HepG2 (cell line): ENCODE results near the gene BLMH. TPM values are rescaled to one million over a fixed set of nuclear protein-coding genes. Genes with fewer than 3 reads are reported as not detected.

Experiments
- ATAC-seq: fragments of 200-7000 bp; cut with Tn5 transposase; 3 replicates; pipeline ENCODE4 v1.9.1; 2020; ENCODE audit warnings: mild to moderate bottlenecking, moderate library complexity
- BruUV-seq: library from RNA; stranded (reverse); fragments of 400-500 nt; replicated peaks from 2 replicates; lab custom pipeline; 2021; lab: Mats Ljungman, UMichigan
- CTCF ChIA-PET: fragments of 300-600 bp; formaldehyde crosslinking; extraction: SDS; loops from one replicate; lab custom pipeline; 2021; ENCODE audit warnings: low total read pairs, inconsistent platforms, low intra/inter-chr PET ratio; lab: Yijun Ruan, JAX
- POLR2A ChIA-PET: fragments of 350-600 bp; sonication (Branson Sonifier 250); formaldehyde crosslinking; loops from one replicate; lab custom pipeline; 2020; ENCODE audit warnings: antibody characterized with exemption, inconsistent platforms; lab: Yijun Ruan, JAX
- DNase-seq: peaks from one replicate; pipeline ENCODE4 v3.0.0-alpha.2; 2015; ENCODE audit warnings: low spot score
- FAIRE-seq: peaks from 3 replicates; lab custom pipeline; 2011; peaks lifted over from hg19 to GRCh38; lab: Jason Lieb, UNC
- H2AFZ ChIP-seq: one replicate; pipeline ENCODE4 v1.6.1; 2011; ENCODE audit warnings: low read length, inconsistent platforms
- H3K27ac ChIP-seq: fragments of 300-600 bp; 3 replicates; pipeline ENCODE4 v1.8.0; 2011; ENCODE audit warnings: mixed run types, mild to moderate bottlenecking, mixed read lengths, low read length, inconsistent platforms; ENCODE audit not compliant: insufficient read depth; ENCODE audit errors: extremely low read length
- H3K27me3 ChIP-seq, 2 experiments: fragments of 200-600 bp in 1 of 2; 2 replicates in 1 of 2; 3 replicates in 1 of 2; pipeline versions ENCODE4 v1.6.0 to v1.8.0; 2011; ENCODE audit warnings: low read length in 2 of 2, mild to moderate bottlenecking in 2 of 2, moderate library complexity in 2 of 2, inconsistent platforms in 1 of 2; ENCODE audit not compliant: insufficient read depth in 2 of 2, control insufficient read depth in 1 of 2
- H3K36me3 ChIP-seq, 2 experiments: fragments of 200-600 bp in 1 of 2; replicated peaks in 1 of 2; 2 replicates in 1 of 2; 3 replicates in 1 of 2; pipeline versions ENCODE4 v1.5.1 to v1.8.0; 2011; ENCODE audit warnings: low read length in 2 of 2, inconsistent platforms in 1 of 2; ENCODE audit not compliant: insufficient read depth in 2 of 2, control insufficient read depth in 1 of 2
- H3K4me1 ChIP-seq: 2 replicates; pipeline ENCODE4 v1.5.1; 2012; ENCODE audit warnings: low read length, inconsistent platforms; ENCODE audit not compliant: insufficient read depth
- H3K4me2 ChIP-seq: 2 replicates; pipeline ENCODE4 v1.6.0; 2011; ENCODE audit warnings: low read depth, low read length, inconsistent platforms
- H3K4me3 ChIP-seq, 3 experiments: fragments of 200-600 bp in 1 of 3; sonication (generic), shearing (Covaris generic) in 1 of 3; replicated peaks in 1 of 3; 2 replicates each; pipeline ENCODE4 v1.5.1; 2011 to 2016; ENCODE audit warnings: low read length in 3 of 3, inconsistent platforms in 2 of 3, low read depth in 2 of 3, mild to moderate bottlenecking in 2 of 3, control low read depth in 1 of 3, mixed read lengths in 1 of 3; ENCODE audit not compliant: insufficient read depth in 1 of 3
- H3K79me2 ChIP-seq: one replicate; pipeline ENCODE4 v1.6.1; 2011; ENCODE audit warnings: low read length, inconsistent platforms; ENCODE audit not compliant: insufficient read depth
- H3K9ac ChIP-seq: 2 replicates; pipeline ENCODE4 v1.6.0; 2011; ENCODE audit warnings: mild to moderate bottlenecking, low read depth, low read length, inconsistent platforms; ENCODE audit not compliant: insufficient read depth
- H3K9me3 ChIP-seq: 2 replicates; pipeline ENCODE4 v1.5.1; 2012; ENCODE audit warnings: mild to moderate bottlenecking, low read length
- H4K20me1 ChIP-seq: 2 replicates; pipeline ENCODE4 v1.6.0; 2011; ENCODE audit warnings: inconsistent platforms, mild to moderate bottlenecking, low read length, moderate library complexity; ENCODE audit not compliant: insufficient read depth
- BCL6 ChIP-seq: IDR thresholded peaks from 2 replicates; pipeline ENCODE4 v1.6.1; 2016; ENCODE audit warnings: missing genetic modification reagents, missing compliant biosample characterization
- CREM ChIP-seq, 2 experiments: sonication (generic) in 1 of 2; formaldehyde crosslinking in 1 of 2; IDR thresholded peaks; 2 replicates each; pipeline versions ENCODE4 v1.4.0 to v1.6.1; 2016 to 2020; ENCODE audit warnings: antibody characterized with exemption in 1 of 2, mild to moderate bottlenecking in 1 of 2, missing genetic modification reagents in 1 of 2
- DNMT3B ChIP-seq: conservative IDR thresholded peaks from 2 replicates; pipeline ENCODE4 v1.6.1; 2016; ENCODE audit warnings: missing biosample characterization, control low read depth
- FOSL2 ChIP-seq: sonication (generic); formaldehyde crosslinking; IDR thresholded peaks from 2 replicates; pipeline ENCODE4 v1.4.0; 2020; ENCODE audit warnings: missing genetic modification reagents
- HMG20A ChIP-seq: IDR thresholded peaks from 2 replicates; pipeline ENCODE4 v1.6.1; 2016; ENCODE audit warnings: borderline replicate concordance
- HNF4G ChIP-seq, 2 experiments: sonication (generic) in 1 of 2; formaldehyde crosslinking in 1 of 2; IDR thresholded peaks; 2 replicates each; pipeline versions ENCODE4 v1.4.0 to v1.6.1; 2011 to 2020; ENCODE audit warnings: borderline replicate concordance in 2 of 2, low read depth in 2 of 2, mild to moderate bottlenecking in 2 of 2, low read length in 1 of 2, missing genetic modification reagents in 1 of 2, moderate library complexity in 1 of 2
- MIER3 ChIP-seq: IDR thresholded peaks from 2 replicates; pipeline ENCODE4 v1.6.1; 2016; ENCODE audit warnings: missing compliant biosample characterization, borderline replicate concordance
- MIXL1 ChIP-seq: IDR thresholded peaks from 2 replicates; pipeline ENCODE4 v1.6.1; 2016
- NCOA2 ChIP-seq: sonication (generic); formaldehyde crosslinking; IDR thresholded peaks from 2 replicates; pipeline ENCODE4 v1.8.0; 2022; ENCODE audit warnings: inconsistent platforms
- PRPF4 ChIP-seq: fragments of 200-400 bp; formaldehyde crosslinking; IDR thresholded peaks from 2 replicates; pipeline ENCODE4 v1.6.1; 2016; ENCODE audit warnings: low read length, low read depth; ENCODE audit not compliant: poor library complexity, severe bottlenecking
- RARA ChIP-seq: IDR thresholded peaks from 2 replicates; pipeline ENCODE4 v1.6.1; 2016; ENCODE audit warnings: missing genetic modification reagents, missing compliant biosample characterization
- RXRB ChIP-seq: IDR thresholded peaks from 2 replicates; pipeline ENCODE4 v1.6.1; 2016; ENCODE audit warnings: borderline replicate concordance, missing genetic modification reagents, missing compliant biosample characterization
- SIX1 ChIP-seq: sonication (generic); formaldehyde crosslinking; IDR thresholded peaks from 2 replicates; pipeline ENCODE4 v1.4.0; 2020; ENCODE audit warnings: missing genetic modification reagents, borderline replicate concordance
- SOX5 ChIP-seq: IDR thresholded peaks from 2 replicates; pipeline ENCODE4 v1.6.1; 2016; ENCODE audit warnings: borderline replicate concordance
- TP53 ChIP-seq: sonication (generic); formaldehyde crosslinking; conservative IDR thresholded peaks from 2 replicates; pipeline ENCODE4 v1.4.0; 2020; ENCODE audit warnings: missing genetic modification reagents
- ZNF205 ChIP-seq: IDR thresholded peaks from 2 replicates; pipeline ENCODE4 v1.6.1; 2018; ENCODE audit warnings: missing biosample characterization, missing genetic modification reagents
- ZNF652 ChIP-seq: IDR thresholded peaks from 2 replicates; pipeline ENCODE4 v1.6.1; 2016; ENCODE audit warnings: low read depth, borderline replicate concordance
- WGBS: methylation state at CpG from one replicate; pipeline ENCODE4 v1.1.6; 2017; ENCODE audit warnings: low lambda C conversion rate; 5-methylcytosine and 5-hydroxymethylcytosine counted together
- in situ Hi-C: cut with HindIII; loops from 2 replicates; pipeline ENCODE4 v1.10.0; 2017; ENCODE audit warnings: low pct_unique_long_range_greater_than_20kb; ENCODE audit not compliant: extremely low pct_ligation_motif_present
- intact Hi-C: fragments of 100-400 bp; cut with micrococcal nuclease; formaldehyde crosslinking; loops from one replicate; pipeline ENCODE4 v1.10.0; 2022; ENCODE audit not compliant: unreplicated experiment
- polyA plus RNA-seq, 8 experiments: library from polyadenylated mRNA; depleted of rRNA in 3 of 8; stranded (reverse) in 7 of 8; unstranded in 1 of 8; fragments of >200 nt; fragmentation: Illumina TruSeq in 4 of 8; extraction: Trizol in 4 of 8; gene quantifications; 2 replicates each; pipeline versions ENCODE4 v1.2.1 to v1.2.3, GENCODE V29; 2011 to 2016; ENCODE audit warnings: low read depth in 4 of 8, missing spikeins in 1 of 8, mixed read lengths in 1 of 8; ENCODE audit not compliant: insufficient read depth in 1 of 8
- total RNA-seq, 5 experiments: library from RNA; depleted of rRNA; stranded (reverse); fragments of >200 nt; fragmentation: Illumina TruSeq; extraction: Trizol; gene quantifications; 2 replicates each; pipeline ENCODE4 v1.2.3, GENCODE V29; 2016; ENCODE audit warnings: low read depth in 1 of 5
- TF ChIP-seq, protein P1 (sequence below): IDR thresholded peaks from 2 replicates; pipeline ENCODE4 v1.6.1; 2012; ENCODE audit warnings: low read depth, low read length, improper control_type of control experiment
- TF ChIP-seq, protein P2 (sequence below): IDR thresholded peaks from 2 replicates; pipeline ENCODE4 v1.4.0; 2020; ENCODE audit warnings: mild to moderate bottlenecking, missing genetic modification reagents
- TF ChIP-seq, protein P3 (sequence below): IDR thresholded peaks from 2 replicates; pipeline ENCODE4 v1.6.1; 2016; ENCODE audit warnings: missing genetic modification reagents, missing compliant biosample characterization

BLMH gene
- total and polyA plus RNA-seq, 2 of the 13 experiments (the other 11 are each of a cell fraction or from before 2014, with no cell fraction given): 12.1 to 41.0 TPM

GRCh38 chr17:30332057-30332542, 40.4 kb upstream of the BLMH start:
- FAIRE-seq (no peak), ATAC-seq (peak; percentile 15; the same call in 1 of the 3 replicates)
- in situ Hi-C loops: loop anchor here (5.0 kb wide), 1 partner anchor 205 kb away; no protein-coding TSS in a partner anchor
- peak; percentile 44; the same call in 1 of the 2 replicates for TF ChIP-seq HNF4G (IDR thresholded peaks at IDR 0.05; ENCODE audit: borderline replicate concordance, low read depth, low read length)
- TF ChIP-seq HNF4G (CRISPR knock-in tag; IDR thresholded peaks at IDR 0.05; ENCODE audit: borderline replicate concordance, low read depth): no peak
- peak; percentile 86 for TF ChIP-seq ZNF652 (CRISPR knock-in tag)
- 0 out of 2 replicates have a peak, but pooled peaks have one; percentile 14 for TF ChIP-seq NCOA2 (CRISPR knock-in tag)
- 0 out of 2 replicates have a peak, but pooled peaks have one; percentile 19 for TF ChIP-seq BCL6 (CRISPR knock-in tag)
- TF ChIP-seq FOSL2 (CRISPR knock-in tag): peak; percentile 30; the same call in 1 of the 2 replicates
- TF ChIP-seq PRPF4: no peak
- peak; percentile 65; the same call in 1 of the 2 replicates for TF ChIP-seq RXRB (CRISPR knock-in tag)
- no peak for TF ChIP-seq DNMT3B (CRISPR knock-in tag)
- TF ChIP-seq CREM (IDR thresholded peaks at IDR 0.05): peak; percentile 30; the same call in 1 of the 2 replicates
- TF ChIP-seq CREM (CRISPR knock-in tag; IDR thresholded peaks at IDR 0.05): no peak
- TF ChIP-seq, protein P1, sequence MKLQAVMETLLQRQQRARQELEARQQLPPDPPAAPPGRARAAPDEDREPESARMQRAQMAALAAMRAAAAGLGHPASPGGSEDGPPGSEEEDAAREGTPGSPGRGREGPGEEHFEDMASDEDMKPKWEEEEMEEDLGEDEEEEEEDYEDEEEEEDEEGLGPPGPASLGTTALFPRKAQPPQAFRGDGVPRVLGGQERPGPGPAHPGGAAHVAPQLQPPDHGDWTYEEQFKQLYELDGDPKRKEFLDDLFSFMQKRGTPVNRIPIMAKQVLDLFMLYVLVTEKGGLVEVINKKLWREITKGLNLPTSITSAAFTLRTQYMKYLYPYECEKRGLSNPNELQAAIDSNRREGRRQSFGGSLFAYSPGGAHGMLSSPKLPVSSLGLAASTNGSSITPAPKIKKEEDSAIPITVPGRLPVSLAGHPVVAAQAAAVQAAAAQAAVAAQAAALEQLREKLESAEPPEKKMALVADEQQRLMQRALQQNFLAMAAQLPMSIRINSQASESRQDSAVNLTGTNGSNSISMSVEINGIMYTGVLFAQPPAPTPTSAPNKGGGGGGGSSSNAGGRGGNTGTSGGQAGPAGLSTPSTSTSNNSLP: peak; percentile 84
- TF ChIP-seq MIXL1 (CRISPR knock-in tag): peak; percentile 79
- peak; percentile 15; the same call in 1 of the 2 replicates for TF ChIP-seq SIX1
- 0 out of 2 replicates have a peak, but pooled peaks have one; percentile 9 for TF ChIP-seq MIER3
- peak; percentile 58; the same call in 1 of the 2 replicates for TF ChIP-seq SOX5 (CRISPR knock-in tag)
- TF ChIP-seq HMG20A: peak; percentile 42; the same call in 1 of the 2 replicates
- no peak for TF ChIP-seq ZNF205 (CRISPR knock-in tag)
- no peak for TF ChIP-seq TP53
- TF ChIP-seq RARA (CRISPR knock-in tag): peak; percentile 93
- TF ChIP-seq, protein P2, sequence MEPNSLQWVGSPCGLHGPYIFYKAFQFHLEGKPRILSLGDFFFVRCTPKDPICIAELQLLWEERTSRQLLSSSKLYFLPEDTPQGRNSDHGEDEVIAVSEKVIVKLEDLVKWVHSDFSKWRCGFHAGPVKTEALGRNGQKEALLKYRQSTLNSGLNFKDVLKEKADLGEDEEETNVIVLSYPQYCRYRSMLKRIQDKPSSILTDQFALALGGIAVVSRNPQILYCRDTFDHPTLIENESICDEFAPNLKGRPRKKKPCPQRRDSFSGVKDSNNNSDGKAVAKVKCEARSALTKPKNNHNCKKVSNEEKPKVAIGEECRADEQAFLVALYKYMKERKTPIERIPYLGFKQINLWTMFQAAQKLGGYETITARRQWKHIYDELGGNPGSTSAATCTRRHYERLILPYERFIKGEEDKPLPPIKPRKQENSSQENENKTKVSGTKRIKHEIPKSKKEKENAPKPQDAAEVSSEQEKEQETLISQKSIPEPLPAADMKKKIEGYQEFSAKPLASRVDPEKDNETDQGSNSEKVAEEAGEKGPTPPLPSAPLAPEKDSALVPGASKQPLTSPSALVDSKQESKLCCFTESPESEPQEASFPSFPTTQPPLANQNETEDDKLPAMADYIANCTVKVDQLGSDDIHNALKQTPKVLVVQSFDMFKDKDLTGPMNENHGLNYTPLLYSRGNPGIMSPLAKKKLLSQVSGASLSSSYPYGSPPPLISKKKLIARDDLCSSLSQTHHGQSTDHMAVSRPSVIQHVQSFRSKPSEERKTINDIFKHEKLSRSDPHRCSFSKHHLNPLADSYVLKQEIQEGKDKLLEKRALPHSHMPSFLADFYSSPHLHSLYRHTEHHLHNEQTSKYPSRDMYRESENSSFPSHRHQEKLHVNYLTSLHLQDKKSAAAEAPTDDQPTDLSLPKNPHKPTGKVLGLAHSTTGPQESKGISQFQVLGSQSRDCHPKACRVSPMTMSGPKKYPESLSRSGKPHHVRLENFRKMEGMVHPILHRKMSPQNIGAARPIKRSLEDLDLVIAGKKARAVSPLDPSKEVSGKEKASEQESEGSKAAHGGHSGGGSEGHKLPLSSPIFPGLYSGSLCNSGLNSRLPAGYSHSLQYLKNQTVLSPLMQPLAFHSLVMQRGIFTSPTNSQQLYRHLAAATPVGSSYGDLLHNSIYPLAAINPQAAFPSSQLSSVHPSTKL (CRISPR knock-in tag): peak; percentile 60; the same call in 1 of the 2 replicates
- TF ChIP-seq, protein P3, sequence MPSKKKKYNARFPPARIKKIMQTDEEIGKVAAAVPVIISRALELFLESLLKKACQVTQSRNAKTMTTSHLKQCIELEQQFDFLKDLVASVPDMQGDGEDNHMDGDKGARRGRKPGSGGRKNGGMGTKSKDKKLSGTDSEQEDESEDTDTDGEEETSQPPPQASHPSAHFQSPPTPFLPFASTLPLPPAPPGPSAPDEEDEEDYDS (CRISPR knock-in tag): 0 out of 2 replicates have a peak, but pooled peaks have one; percentile 14

More at GRCh38 chr17:30332057-30332542, 40.4 kb upstream of the BLMH start:
- Histone ChIP-seq H3K79me2 (no peaks in the 10 kb centered on the region), H3K9me3 (no peaks in the 10 kb centered on the region), H3K27me3 (no peaks in the 10 kb centered on the region), H2AFZ (no peak overlapping the region), H3K27ac (peak overlapping the region; percentile 38), H3K36me3 (no peaks in the 10 kb centered on the region), H3K4me2 (peak overlapping the region; percentile 46), H3K9ac (no peak overlapping the region), H3K4me3 (no peak overlapping the region), H3K4me1 (peaks cover 46% of the 10 kb centered on the region), H4K20me1 (no peaks in the 10 kb centered on the region)
- WGBS: 19% methylated on average over 4 of the region's 4 CpGs
- peak; percentile 88 for DNase-seq
- ChIA-PET POLR2A (interaction anchor here (0.9 to 1.0 kb wide), 2 partner anchors 11 to 13 kb away, joined by 5 read pairs; no protein-coding TSS in a partner anchor), CTCF (no interaction called here)
- intact Hi-C loops: no loop called here
- no TSS peak for BruUV-seq
